RPMI7951 (cell line): ENCODE data around the gene FSIP1. TPM values are rescaled to one million over a fixed set of nuclear protein-coding genes. Genes with fewer than 3 reads are reported as not detected.
A peak's percentile ranks its signal among the peaks of the same experiment; 100 is the strongest.

ENCODE experiments used
- DNase-seq: peaks from one replicate; pipeline ENCODE4 v3.0.0-alpha.2; 2012; ENCODE audit warnings: low read depth
- total RNA-seq: library from RNA; depleted of rRNA; stranded (reverse); fragments of >200 nt; shearing (Covaris generic); gene quantifications from 2 replicates; pipeline ENCODE4 v1.2.3, GENCODE V29; 2014

Gene FSIP1
- total RNA-seq, 1 experiment from 2014 or later, result 1.9 TPM

DNA sequence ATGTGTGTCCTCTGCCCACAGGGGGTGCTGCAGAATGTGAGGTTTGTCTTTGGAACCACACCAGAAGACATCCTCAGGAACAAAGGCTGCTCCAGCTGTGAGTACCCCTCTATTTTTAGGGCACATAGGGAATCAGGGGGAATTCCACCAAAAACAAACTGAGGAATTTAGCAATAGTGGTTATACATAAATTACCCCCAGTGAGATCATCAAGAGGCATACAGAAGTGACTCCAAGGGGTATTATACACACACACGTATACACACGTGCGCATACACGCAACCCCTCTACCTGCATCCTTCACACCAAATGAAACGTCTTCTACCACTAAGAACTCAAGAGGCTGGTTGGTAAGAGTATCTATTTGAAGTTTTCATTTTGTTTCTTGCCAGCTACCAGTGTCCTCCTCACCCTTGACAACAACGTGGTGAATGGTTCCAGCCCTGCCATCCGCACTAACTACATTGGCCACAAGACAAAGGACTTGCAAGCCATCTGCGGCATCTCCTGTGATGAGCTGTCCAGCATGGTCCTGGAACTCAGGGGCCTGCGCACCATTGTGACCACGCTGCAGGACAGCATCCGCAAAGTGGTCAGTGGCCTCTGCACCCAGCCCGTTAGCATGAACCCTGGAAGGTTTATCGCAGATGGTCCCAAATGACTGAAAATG lies 198.9 kb downstream of the FSIP1 start:
- DNase-seq, result peak; percentile 77

DNA sequence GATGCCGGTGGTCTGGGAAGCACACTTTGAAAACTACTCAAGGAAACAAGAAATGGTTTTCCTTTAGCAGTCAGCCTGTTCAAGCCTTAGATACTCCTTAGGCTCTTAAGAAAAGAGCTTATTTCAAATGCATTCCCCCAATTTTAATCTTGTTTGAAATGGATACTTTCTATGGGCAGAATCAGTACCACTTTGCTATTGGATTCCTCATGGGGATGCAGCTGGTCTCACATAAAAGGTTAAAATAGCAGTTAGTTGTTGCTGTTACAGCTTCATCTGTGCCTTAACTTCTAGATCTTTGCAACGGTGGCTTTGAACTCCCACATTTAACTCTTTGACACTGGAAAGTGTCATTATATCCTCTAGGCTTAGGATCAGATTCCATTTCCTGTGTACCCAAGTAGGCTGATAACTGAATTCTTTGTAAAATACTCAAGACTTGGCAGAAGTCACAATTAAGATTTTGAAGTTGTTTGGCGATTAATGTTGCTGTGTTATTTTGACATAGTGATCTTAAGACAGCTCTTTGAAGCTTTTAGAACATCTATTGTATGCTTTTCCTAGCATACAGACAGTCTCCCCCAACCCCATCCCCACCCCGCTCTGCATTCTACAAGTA lies 199.6 kb downstream of the FSIP1 start:
- DNase-seq, result no peak

DNA sequence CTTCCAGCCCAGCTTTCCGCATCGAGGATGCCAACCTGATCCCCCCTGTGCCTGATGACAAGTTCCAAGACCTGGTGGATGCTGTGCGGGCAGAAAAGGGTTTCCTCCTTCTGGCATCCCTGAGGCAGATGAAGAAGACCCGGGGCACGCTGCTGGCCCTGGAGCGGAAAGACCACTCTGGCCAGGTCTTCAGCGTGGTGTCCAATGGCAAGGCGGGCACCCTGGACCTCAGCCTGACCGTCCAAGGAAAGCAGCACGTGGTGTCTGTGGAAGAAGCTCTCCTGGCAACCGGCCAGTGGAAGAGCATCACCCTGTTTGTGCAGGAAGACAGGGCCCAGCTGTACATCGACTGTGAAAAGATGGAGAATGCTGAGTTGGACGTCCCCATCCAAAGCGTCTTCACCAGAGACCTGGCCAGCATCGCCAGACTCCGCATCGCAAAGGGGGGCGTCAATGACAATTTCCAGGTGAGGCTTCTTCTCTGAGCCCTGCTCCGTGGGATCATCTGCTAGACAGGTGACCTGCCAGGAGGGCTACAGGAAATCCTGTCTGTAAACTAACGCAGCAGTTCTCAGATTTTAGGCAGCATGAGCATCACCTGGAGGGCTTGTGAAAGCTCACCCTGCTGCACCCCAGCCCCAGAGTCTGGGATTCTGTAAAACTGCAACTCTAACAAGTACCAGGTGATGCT lies 200.2 kb downstream of the FSIP1 start:
- peak; percentile 75 for DNase-seq

DNA sequence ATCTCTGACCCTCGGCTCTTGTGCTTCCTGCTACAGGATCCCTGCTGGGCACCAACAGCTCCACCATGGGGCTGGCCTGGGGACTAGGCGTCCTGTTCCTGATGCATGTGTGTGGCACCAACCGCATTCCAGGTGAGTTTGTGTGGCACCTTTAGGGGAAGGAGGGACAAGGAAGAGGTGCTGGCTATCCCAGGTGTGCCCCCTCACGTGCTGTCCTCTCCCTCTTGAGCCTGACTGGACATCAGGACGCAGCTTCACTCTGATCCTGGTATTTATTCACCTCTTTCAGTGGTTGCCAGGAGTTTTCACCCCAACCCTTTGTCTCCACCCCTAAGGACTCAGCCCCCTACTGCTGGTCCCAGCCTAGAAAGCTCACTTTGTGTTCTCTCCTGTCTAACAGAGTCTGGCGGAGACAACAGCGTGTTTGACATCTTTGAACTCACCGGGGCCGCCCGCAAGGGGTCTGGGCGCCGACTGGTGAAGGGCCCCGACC lies 200.8 kb downstream of the FSIP1 start:
- peak; percentile 74 for DNase-seq

DNA sequence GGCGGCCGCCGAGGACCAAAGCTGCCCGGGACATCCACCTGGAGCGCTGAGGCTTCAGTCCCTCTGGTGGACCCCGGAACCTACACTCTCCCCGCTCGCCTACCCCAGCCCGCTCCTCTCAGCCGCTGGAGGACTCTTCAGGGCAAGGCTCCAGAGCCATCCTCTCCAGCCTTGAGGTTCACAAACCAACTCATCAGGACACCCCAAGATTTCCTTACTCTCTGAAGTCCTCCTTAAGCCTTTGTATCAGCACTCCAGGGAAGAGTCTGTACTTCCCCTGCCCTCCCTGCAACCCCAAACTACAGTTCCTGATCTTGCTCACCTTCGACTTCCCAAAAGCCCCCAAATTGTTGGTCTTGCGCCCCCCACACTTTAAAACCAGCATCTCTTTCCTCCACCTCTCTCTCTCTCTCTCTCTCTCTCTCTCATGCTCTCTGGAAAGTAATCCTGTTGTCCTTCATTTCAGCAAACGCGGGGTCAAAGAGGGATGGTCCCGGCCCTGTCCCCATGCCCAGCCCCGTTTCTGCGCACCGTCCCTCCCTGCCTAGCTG lies 201.3 kb downstream of the FSIP1 start:
- DNase-seq, result no peak

DNA sequence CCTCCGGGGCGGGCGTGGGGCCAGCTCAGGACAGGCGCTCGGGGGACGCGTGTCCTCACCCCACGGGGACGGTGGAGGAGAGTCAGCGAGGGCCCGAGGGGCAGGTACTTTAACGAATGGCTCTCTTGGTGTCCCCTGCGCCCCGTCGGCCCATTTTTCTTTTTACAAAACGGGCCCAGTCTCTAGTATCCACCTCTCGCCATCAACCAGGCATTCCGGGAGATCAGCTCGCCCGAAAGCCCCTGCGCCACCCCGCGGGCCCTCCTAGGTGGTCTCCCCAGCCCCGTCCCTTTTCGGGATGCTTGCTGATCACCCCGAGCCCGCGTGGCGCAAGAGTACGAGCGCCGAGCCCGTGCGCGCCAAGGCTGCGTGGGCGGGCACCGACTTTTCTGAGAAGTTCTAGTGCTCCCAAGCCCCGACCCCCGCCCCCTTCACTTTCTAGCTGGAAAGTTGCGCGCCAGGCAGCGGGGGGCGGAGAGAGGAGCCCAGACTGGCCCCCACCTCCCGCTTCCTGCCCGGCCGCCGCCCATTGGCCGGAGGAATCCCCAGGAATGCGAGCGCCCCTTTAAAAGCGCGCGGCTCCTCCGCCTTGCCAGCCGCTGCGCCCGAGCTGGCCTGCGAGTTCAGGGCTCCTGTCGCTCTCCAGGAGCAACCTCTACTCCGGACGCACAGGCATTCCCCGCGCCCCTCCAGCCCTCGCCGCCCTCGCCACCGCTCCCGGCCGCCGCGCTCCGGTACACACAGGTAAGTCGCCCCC lies 202.0 kb downstream of the FSIP1 start, which contains the start of gene THBS1:
TSS of gene THBS1 (plus strand) at position 595 of the 757 bp plus-strand sequence. CDS start 779 bp downstream, outside the sequence.
- DNase-seq, result peak; percentile 98

DNA sequence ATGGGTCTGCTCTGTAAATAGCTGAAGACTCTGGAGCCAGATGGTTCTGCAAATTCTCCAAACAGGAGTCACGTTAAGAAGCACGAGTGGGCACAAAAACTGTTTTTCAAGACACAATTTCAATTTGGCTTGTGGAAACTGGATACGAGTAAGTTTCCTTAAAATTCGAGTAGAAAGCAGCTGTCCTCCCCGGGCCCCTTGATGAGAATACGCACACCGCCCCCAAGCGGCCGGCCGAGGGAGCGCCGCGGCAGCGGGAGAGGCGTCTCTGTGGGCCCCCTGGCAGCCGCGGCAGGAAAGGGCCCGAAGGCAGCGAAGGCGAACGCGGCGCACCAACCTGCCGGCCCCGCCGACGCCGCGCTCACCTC lies 202.5 kb downstream of the FSIP1 start:
- DNase-seq, result peak; percentile 93

DNA sequence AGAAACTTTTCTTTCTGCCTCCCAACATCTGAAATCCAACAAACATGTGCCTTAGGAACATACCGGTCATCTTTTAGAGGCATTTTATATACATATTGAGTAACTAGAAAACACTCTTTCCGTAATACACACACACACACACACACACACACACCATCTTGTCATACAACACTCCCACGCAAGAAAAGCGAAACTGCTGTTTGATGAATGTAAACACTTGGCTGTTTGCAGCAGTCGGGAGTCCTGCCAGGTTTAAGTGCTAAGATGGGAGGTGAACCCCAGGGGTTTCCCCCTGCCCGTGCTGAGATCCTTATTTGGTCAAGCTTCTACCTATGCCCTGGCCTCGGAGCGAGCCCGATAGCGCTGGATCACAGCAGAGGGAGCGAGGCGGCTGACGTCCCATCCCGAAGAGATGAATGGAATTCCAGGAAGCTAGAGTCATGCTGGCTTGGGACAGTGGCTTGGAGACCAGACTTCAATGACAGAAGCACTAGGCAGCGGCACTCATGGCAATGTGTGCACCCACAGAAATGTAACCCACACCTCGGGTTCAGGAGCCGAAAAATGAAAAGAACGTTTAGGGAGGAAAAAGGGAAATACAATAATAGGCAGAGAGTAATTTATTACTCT lies 203.0 kb downstream of the FSIP1 start:
- DNase-seq, result peak; percentile 96

DNA sequence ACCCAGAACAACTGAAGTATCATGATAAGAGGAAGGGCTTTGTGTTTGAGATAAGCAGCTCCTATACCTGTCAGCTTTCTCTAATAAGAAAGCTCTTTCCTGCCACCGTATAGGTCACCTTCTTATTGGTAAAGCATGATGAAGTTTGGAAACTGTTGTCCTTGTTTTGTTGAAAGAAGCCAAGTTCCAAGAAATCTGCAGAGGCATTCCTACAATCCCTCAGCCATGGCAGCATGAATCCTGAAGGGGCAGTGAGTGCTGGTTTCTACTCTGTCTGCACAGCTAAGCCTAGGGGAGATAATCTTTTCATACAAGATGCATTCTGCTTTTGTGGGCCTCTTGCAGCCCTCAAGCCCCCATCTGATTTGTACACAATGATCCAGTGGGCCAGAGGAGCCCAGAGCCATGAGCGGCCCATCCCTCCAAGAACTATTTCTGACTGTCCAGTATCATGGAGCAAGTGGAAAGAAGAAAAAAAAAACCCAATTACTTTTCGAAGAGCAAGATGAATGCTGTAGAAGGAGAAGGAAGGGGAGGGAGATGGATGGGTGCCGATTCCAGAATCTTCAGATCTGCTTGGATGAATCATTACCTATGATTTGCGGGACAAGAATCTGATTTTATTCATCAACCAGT lies 203.7 kb downstream of the FSIP1 start:
- DNase-seq, result peak; percentile 55

DNA sequence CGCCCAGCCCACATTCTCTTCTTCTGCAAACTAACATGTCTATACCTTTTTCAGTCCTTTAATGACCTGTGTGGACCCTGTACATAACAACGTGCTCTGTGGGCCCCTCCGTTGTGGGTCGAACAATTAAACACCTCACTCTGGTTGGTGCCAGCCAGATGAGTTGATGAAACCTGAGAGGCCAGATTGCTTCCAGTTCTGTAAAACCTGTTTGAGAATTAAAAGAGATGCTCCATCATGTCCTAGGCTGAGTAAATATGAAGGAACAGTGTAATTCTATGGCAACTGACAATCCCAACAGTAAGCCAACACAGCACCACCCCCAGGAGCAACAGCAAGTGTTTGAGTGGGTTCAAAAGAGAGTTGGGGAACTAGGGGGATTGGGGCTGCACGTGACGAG lies 207.5 kb downstream of the FSIP1 start:
- no peak for DNase-seq

DNA sequence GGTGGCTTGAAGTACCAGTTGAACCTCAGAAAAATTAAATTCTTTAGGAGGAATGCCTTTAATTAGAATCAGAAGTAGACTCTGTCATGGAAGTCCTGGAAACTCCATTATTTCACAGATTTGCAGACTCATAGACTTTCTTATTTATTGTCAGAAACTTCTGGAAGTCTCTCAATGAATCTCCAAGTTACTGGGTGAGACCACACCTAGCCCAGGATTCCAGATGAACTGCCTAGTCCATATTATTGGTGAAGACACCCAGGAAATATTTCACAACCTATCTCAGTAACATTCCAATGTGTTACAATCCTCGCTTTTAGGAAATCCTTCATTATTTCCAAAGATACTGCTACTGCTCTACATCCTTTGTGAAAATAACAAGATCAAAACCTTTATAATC lies 208.2 kb downstream of the FSIP1 start:
- no peak for DNase-seq

DNA sequence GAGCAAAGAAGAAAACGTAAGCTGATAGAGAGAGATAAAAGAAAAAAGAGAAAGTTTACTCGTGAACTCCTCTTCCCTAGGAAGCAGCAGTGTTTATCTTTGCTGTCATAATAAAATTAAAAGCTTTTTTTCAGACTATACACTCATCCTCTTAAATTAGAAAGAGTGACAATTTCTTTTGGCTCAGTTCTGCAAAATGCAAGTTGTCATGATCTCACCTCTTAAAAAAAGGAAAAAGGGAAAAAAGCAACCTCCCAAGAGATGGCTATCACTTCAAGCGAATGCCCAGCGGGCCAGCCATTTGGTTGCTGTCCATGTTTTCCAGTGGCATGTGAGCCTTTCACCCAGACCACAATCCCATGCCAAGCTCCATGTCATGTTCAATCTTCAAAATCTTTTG lies 208.8 kb downstream of the FSIP1 start:
- peak; percentile 74 for DNase-seq

DNA sequence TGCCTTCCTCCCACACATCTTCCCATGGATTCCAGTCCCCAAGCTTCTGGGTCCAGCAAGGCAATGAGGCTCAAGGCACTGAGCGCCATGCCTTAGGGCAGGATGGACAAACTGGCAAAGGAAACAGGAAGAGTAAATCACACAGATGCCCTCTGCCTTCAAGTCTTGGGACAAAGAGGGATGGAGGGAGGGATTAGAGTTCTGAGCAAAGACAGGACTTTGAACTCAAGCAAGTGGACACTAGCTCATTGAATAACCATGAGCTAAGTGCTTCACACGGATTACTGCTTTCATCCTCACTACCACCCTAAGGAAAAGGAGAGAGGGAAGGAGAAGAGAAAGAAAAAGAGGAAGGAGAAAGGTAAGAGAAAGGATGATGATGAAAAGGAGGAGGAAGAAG lies 209.4 kb downstream of the FSIP1 start:
- DNase-seq, result peak; percentile 10

DNA sequence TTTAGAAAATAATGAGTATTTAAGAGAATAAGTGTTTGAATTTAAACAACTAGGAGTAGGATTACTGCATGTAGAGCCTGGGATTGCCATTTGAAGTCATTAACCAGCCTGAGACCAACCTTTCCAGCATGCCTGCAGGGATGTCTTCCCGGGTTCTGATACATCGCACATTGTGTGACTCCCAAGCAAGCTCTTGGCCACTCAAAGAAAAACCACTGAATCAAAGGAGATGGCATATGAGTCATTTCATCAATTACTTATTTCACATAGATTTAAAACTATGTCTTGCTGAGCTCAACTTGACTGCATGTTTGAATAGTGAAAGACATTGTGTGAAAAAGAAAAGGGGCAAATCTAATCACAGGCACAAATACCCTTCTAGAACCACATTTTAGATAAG lies 216.8 kb downstream of the FSIP1 start:
- peak; percentile 69 for DNase-seq

DNA sequence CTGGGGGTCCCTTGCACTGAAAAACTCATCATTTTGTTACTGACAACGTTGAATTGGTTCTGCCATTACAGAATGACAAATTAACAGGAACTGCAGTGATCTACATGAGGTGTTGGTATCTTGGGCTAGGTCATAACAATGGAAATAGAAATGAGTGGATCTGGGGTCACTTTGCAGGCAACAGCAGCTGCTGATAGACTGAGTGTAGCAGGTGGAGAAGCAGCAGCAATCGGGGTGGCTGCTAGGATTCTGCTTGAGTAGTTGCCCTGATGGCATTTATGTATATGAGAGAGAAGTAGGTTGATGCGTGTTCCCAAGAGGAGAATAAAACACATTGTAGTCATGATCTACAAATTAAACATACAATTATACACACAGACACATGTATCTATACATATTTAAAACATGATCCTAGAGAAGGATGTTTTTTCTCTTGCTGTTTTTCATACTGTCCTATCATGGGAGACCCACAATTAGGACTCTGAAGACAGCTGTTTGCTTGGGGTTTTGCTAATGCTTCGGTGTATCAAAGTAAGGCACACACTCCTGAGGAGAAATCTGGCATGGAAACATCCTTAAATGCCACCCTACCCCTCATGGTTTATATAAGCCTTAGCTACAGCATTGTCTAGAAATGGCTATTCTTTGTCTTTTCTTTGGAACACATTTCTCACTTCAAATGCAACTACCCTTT lies 217.5 kb downstream of the FSIP1 start:
- no peak for DNase-seq

DNA sequence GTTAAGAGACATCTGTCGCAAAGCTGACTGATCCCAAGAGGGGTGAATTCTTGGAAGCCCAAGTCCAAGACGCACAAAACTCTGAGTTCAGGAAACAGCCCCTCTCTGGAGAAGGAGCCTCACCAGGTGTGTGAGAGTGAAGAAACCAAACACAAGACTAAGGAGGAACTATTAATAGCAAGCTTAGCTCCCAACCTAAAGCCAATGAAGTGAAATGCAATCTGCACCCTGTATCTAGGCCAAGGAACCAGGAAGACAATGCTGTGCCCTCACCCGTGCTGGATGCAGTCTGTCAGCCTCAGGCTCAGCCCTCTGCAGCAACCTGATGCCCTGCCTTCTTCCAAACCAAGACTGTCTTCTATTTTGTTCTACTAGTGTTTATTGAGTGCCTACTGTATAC lies 224.2 kb downstream of the FSIP1 start:
- DNase-seq, result no peak

DNA sequence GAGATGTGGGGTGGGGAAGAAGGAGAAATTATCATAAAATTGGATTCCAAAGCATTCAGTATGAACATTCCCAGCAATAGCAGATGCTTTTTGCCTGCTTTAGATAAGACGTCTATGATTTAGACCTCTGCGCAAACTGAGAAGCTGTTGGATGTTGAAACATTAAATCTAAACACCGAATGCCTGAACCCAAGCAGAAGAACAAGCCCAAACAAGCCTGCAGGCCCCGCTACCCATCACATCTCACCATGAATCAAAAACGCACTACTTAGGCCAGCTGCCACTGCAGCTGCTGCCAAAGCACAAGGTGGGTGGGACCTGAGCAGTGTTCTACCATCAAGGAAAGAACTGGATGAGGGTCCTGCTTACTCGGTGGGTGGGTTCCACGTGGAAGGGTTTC lies 226.2 kb downstream of the FSIP1 start:
- DNase-seq, result no peak

DNA sequence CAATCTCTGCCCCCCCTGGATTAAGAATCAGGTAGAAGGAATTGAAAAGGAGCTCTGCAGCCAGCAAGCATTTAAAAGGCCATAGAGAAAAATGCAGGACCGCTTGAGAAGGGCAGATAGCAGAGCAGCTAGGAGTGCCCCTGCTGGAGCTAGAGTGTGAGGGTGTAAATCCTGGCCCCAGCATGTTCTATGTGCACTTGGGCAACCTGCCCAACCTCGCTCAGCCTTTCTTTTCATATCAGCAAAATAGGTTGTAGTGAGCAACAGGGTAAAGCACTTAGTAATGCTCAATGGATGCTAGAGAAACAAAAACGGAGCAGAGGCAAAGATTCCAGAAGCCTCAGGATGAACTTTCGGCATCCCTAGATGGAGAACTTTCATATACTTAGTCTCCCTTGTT lies 226.8 kb downstream of the FSIP1 start:
- no peak for DNase-seq

DNA sequence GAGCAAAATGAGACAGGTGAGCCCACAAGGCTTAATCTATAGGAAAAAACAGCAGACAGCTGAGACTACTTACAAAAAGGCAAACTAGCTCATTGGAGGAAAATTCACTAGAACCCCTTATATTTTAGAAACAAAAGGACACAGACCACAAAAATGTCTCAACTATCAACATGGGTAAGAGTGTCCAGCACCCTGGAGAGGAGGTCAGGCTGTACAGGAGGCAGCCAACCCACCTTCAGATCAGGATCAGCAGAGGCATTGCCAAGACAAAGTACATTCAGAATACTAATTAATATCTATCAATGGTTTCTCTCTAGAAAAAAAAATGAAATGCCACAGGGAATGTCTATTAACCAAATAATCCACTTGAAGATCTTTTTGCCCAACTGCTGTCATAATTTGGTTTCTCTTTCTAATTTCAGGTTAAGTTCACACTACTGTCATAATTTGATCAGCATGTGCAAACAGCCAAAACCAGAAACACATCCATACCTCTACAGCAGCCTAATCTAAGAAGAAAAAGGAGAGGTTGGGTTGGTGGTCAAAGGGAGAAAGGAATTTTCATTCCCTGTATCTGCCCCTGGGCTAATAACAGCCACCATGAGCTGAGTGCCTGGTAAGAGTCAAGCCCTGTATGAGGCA lies 227.8 kb downstream of the FSIP1 start:
- DNase-seq, result peak; percentile 15
